HEK293T (cell line): ENCODE data around the gene GRM7.

ENCODE experiments used
- BHLHE40 ChIP-seq: fragments of 450-650 bp; IDR thresholded peaks from 2 replicates; pipeline ENCODE4 v1.6.1; 2016; ENCODE audit warnings: mild to moderate bottlenecking, moderate library complexity, borderline replicate concordance
- CTBP1 ChIP-seq: fragments of 450-650 bp; IDR thresholded peaks from 2 replicates; pipeline ENCODE4 v1.6.1; 2016; ENCODE audit warnings: borderline replicate concordance
- FOXA1 ChIP-seq: fragments of 450-650 bp; IDR thresholded peaks from 2 replicates; pipeline ENCODE4 v1.6.1; 2016; ENCODE audit warnings: mild to moderate bottlenecking
- FOXK2 ChIP-seq: fragments of 450-650 bp; IDR thresholded peaks from 2 replicates; pipeline ENCODE4 v1.6.1; 2016; ENCODE audit warnings: mild to moderate bottlenecking
- FOXM1 ChIP-seq: fragments of 450-650 bp; IDR thresholded peaks from 2 replicates; pipeline ENCODE4 v1.6.1; 2017; ENCODE audit warnings: mild to moderate bottlenecking, borderline replicate concordance
- NFRKB ChIP-seq: fragments of 450-650 bp; IDR thresholded peaks from 2 replicates; pipeline ENCODE4 v1.6.1; 2016; ENCODE audit warnings: mild to moderate bottlenecking, moderate library complexity
- SP1 ChIP-seq: fragments of 450-650 bp; IDR thresholded peaks from 2 replicates; pipeline ENCODE4 v1.6.1; 2017
- TARDBP ChIP-seq: fragments of 450-650 bp; IDR thresholded peaks from 2 replicates; pipeline ENCODE4 v1.6.1; 2016

GRCh38 chr3:7696320-7696719, 835.4 kb downstream of the GRM7 start:
- TF ChIP-seq CTBP1 (no peak), FOXM1 (no peak), BHLHE40 (no peak), SP1 (no peak), FOXA1 (no peak), NFRKB (no peak), FOXK2 (no peak), TARDBP (no peak)
